GM21576 (cell line): Measurements from ENCODE around the gene NGB.

Source experiments
- ATAC-seq: cut with Tn5 transposase; IDR thresholded peaks from one replicate; pipeline ENCODE4 v1.9.1; 2021; ENCODE audit warnings: mild to moderate bottlenecking, moderate library complexity; ENCODE audit not compliant: unreplicated experiment

Gene NGB

DNA sequence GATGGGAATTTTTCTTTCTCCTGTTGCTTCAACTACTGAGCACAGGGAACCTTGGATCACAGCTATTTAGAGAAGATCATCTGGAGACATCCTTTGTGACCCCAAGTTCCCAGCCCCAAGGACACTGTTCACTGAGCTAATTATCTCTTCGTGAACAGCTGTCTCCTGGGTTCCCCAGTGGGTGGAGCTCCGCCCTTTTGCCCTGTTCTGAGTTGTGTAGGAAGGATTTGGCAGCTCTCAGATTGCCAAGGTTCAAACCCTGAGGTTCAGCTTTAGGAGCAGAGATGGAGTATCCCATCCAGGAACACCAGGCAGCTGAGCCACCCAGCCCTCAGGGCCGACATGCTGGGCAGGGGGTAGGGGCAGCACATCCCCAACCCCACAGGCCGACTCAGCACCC lies 32.0 kb downstream of the NGB start:
- no peak for ATAC-seq

GRCh38 chr14:77238356-77238755 lies 32.6 kb downstream of the NGB start:
- ATAC-seq: no peak

DNA sequence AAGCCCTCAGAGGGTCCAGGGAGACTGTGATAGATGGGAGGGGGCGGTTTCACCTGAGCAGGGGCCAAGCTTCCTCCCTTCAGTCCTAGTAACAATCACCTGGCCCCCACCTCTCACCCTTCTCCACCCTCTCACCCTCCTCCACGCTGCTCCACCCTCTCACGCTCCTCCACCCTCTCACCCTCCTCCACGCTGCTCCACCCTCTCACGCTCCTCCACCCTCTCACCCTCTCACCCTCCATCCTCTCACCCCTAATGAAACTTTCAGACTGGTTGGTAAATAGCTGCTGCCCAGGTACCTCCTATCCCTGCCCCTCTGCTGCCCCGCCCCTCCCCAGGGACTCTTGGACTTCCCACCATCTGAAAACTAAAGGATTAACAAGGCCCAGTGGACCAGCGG lies 34.2 kb downstream of the NGB start:
- ATAC-seq: no peak

DNA sequence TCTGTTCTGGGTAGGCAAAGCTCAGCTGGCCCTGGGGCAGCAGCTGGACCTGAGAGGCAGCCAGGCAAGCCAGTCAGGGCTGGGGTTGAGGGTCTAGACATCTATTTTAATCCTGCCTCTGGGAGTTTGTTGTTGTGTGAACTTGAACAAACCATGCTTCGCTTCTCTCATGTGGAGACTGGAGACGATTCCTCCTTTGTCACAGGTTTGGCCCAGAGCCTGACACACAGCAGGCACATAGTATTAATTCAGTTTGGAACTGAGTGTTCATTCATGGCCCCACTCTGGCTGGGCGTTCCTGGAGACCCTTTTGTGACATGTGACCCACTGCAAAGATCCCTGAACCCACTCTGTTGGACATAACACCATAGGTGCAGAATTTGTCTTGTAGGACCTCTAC lies 39.3 kb downstream of the NGB start:
- ATAC-seq: no peak

DNA sequence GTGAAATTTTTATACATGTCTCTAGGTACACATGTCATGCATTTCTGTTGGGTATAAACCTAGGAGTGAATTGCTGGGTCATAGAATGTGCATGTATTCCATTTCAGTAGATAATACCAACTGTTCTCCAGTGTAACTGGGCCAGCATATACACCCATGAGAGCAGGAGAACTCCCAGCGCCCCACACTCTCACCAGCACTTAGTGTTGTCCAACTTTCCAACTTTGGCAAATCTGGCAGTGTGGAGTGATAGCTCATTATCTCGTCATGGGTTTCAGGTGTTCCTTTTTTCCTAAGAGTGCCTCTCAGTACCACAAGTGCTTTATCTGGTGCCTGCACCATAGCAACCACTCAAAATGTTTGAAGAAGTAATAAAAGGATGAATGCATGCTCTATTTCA lies 40.1 kb downstream of the NGB start:
- no peak for ATAC-seq

GRCh38 chr14:77228056-77228455 lies 43.0 kb downstream of the NGB start:
- no peak for ATAC-seq

- ATAC-seq: no peak
Measured at GRCh38 chr14:77225892-77226557, 45.0 kb downstream of the NGB start.

DNA sequence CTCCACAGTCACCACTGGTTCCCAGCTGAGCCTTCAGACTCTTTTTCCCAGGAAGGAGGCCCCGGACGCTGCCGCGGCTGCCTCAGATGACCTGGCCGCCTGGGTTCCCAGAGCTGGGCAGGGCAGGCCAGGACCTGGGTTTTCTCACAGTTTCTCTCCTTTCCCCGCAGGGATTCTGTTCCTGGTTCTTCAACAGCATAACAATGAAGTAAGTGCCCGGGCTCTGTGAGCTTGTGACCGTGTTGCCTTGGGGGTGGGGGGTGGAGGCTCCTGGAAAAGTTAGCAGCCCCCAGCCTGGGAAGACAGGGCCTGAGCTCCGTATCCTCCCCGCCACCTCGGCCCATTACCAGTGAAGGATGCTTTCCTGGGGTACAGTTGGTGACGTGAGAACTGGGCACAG lies 45.8 kb downstream of the NGB start:
- no peak for ATAC-seq

DNA sequence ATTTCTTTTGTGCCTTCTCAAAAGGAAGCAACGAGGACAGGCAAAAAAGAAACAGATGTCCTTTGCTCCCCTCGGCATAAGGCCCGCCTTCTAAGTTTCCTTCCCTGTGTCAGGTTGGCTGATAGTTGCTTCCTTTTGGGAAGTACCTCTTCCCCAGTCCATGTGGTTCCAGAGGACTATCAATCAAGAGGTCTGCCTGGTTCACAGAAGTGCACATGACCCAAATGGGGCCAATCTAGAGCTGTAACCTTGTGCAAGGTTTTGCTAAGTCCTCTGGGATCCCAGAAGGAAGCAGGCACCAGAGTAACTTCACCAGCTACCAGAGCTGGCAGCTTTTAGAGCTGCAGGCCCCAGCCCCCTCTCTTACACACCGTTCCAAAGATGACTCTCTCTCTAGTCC lies 46.8 kb downstream of the NGB start:
- no peak for ATAC-seq

GRCh38 chr14:77222546-77223225 lies 48.3 kb downstream of the NGB start:
- ATAC-seq: no peak

DNA sequence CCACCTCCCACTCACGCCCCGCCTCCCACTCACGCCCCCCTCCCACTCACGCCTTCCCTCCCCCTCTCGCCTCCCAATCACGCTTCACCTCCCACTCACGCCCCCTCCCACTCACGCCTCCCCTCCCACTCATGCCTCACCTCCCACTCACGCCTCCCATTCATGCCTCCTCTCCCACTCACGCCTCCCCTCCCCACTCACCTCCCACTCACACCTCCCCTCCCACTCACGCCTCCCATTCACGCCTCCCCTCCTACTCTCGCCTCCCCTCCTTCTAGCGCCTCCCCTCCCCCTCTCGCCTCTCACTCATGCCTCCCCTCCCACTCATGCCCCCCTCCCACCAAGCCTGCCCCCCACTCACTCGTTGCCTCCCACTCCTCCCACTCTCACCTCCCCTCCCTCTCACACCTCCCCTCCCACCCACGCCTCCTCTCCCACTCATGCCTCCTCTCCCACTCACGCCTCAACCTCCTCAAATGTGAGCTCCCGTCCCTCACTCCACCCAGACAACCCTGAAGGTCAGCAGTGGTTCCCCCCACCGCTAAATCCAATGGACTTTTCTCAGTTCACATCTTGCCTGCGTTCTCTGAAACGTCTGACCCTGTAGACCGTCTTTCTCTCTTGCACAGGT lies 49.6 kb downstream of the NGB start:
- no peak for ATAC-seq

DNA sequence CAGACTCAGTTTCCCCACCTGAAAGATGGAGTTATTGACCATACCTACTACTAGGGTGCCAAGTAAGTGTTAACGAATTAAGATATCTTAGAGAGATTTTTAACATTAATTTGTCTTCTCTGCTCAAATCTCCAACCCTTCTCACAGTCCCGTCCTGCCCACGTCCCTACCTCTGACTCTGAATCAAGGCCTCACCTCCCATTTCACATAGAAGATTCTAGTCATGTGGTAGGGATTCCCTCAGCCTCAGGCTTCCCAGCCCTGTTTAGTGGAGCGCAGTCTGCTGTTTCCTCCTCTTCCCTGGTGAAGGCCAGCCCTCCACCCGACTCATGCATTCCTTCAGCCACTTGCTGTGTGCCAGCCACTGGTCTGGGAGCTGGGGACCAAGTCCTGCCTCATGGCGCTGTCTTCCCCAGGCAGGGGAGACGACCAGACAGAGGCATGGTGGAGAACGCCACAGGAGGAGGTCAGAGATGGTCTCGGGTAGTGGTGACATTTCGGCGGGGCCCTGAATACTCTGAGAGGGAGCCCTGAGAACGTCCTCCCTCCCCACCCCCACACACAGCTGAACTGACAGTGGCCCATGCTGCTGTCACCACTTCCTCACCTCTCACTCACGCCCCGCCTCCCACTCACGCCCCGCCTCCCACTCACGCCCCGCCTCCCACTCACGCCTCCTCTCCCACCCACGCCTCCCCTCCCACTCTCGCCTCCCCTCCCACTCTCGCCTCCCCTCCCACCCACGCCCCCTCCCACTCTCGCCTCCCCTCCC lies 50.6 kb downstream of the NGB start:
- ATAC-seq: no peak

DNA sequence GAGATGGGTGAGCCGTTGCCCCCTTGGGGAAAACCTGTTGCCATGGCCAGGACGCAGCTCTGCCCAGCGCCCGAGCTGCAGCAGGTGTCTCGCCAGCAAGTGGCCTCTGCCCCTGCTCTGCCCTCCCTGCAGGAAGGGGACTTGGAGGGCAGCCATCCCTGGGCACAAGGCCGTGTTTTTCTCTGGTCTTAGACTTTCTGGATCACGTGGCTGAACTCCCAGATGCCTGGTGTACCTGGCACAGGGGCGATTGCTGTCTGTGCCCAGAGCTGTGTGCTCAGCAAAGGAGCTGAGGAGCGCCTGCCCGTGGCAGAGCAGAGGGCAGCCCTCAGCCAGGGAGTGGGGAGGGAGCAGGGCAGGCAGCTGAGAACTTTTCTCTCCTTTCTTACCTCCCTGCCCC lies 51.4 kb downstream of the NGB start:
- ATAC-seq: no peak

- no peak for ATAC-seq
Measured at GRCh38 chr14:77217551-77217950, 53.5 kb downstream of the NGB start.
